Omental fat pad (tissue), 4 donors: ENCODE data around the gene CCDC87. TPM values are rescaled to one million over a fixed set of nuclear protein-coding genes. Genes with fewer than 3 reads are reported as not detected.
"Not testable (repeated sequence)": the region's sequence is repeated elsewhere in the genome, so short reads cannot be mapped to it uniquely, and the experiment has no call there.

ENCODE experiments used
- ATAC-seq: fragments of 150-250 bp; one replicate; pipeline ENCODE4 v1.9.1; 2016; ENCODE audit warnings: mild to moderate bottlenecking, moderate library complexity; ENCODE audit not compliant: low FRiP score
- DNase-seq: peaks from one replicate; pipeline ENCODE4 v3.0.0-alpha.2; 2019; ENCODE audit warnings: low spot score
- total RNA-seq, 4 donors: library from RNA; depleted of rRNA; stranded (reverse); fragments of >200 nt; gene quantifications; one replicate each; pipeline ENCODE4 v1.1.0, GENCODE V29; 2016
- TF ChIP-seq, protein P1 (sequence below), 3 donors: fragments of 450-650 bp; IDR thresholded peaks; one replicate each; pipeline ENCODE4 v1.5.1; 2016 to 2017; ENCODE audit warnings: antibody characterized with exemption in 3 of 3, mild to moderate bottlenecking in 3 of 3, moderate library complexity in 2 of 3

CCDC87 gene
- total RNA-seq, 4 donors from 2014 or later = 0.19 to 0.28 TPM; not detected in 2

DNA sequence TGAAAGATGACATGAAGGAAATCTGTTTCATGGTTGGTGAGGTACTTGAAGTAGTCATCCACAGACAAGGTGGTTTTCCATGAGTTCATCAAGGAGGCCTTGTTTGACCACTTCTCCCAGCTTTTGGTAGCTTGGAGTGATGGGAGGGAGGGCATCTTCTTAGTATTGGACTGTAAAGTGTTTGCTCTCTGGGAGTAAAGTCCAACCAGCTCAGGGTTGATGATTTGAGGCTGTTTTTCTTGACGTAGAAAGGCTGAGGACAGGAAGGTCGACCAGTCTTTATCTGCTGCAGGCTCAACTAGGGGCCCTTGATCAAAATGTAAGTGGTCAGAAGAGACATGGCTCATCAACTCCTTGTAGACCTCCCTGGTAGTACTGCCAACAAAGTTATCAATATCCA, 1.7 kb downstream of the CCDC87 start:
- no peak for DNase-seq
- TF ChIP-seq, protein P1, sequence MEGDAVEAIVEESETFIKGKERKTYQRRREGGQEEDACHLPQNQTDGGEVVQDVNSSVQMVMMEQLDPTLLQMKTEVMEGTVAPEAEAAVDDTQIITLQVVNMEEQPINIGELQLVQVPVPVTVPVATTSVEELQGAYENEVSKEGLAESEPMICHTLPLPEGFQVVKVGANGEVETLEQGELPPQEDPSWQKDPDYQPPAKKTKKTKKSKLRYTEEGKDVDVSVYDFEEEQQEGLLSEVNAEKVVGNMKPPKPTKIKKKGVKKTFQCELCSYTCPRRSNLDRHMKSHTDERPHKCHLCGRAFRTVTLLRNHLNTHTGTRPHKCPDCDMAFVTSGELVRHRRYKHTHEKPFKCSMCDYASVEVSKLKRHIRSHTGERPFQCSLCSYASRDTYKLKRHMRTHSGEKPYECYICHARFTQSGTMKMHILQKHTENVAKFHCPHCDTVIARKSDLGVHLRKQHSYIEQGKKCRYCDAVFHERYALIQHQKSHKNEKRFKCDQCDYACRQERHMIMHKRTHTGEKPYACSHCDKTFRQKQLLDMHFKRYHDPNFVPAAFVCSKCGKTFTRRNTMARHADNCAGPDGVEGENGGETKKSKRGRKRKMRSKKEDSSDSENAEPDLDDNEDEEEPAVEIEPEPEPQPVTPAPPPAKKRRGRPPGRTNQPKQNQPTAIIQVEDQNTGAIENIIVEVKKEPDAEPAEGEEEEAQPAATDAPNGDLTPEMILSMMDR (IDR thresholded peaks at IDR 0.05) = no peak
- ATAC-seq = no peak

DNA sequence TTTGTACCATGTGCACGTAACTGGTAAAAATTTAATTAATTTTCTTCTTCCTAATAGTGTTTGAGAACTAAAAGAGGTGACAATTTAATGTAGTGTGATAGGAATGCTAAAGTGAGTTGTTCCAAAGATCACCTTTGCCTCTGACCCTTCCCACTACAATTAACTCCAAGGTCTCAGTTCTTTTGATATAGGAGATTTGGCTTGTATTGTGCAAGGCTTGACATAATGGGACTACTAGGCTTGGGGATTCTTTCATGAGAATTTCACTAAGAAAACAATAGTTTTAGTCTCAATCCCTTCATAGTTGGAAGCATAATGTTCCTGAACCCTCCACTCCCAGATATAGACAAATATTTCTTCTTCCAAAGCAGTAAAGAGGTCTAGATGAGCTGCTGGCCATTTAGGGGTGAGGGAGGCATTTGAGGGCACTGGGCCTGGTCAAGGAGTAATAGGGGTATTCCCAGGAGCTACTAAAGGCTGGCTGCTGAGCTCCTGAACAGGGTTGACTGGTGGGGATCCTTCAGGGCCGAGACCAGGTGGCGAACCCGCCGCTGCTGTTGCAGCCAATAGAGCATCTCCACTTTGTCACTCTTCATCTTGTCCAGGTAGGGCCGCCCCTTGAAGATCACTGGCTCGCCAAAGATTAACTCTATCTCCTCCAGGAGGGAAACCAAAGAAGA, 2.7 kb downstream of the CCDC87 start:
- DNase-seq (no peak), ATAC-seq (no peak)
- TF ChIP-seq, protein P1 (IDR thresholded peaks at IDR 0.05) = no peak

DNA sequence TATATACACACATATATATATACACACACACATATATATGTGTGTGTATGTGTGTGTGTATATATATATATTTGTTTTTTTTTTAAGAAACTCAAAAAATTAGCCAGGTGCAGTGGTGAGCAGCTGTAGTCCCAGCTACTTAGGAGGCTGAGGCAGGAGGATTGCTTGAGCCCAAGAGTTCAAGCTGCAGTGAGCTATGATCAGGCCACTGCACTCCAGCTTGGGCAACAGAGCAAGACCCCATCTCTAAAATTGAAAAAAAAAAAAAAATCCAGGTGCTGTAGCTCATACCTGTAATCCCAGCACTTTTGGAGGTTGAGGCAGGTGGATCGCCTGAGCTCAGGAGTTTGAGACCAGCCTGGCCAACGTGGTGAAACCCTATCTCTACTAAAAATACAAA, 3.5 kb downstream of the CCDC87 start:
- not testable (repeated sequence) for ATAC-seq, DNase-seq

DNA sequence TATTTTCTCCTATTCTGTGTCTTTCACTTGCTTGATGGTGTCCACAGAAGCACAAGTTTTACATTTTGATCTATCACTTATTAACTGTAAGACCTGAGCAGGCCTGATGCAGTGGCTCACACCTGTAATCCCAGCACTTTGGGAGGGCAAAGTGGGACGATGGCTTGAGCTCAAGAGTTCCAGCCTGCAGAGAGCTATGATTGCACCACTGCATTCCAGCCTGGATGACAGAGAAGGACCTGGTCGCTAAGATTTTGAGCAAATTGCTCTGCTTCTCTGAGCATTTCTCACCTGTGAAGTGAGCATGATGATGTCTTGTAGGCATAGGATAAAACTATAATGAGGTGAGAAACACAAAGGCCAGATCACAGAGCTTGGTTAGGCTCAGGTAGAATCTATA, 6.7 kb downstream of the CCDC87 start:
- TF ChIP-seq, protein P1 (IDR thresholded peaks at IDR 0.05) = no peak
- DNase-seq (no peak), ATAC-seq (no peak)

DNA sequence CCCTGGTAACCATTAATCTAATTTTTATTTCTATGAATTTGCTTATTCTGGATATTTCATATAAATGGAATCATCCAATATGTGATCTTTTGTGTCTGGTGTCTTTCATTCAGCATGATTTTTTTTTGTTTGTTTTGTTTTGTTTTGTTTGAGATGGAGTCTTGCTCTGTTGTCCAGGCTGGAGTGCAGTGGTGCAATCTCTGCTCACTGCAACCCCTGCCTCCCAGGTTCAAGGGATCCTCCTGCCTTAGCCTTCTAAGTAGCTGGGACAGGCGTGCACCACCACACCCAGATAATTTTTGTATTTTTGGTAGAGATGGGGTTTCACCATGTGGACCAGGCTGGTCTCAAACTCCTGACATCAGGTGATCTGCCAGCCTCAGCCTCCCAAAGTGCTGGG, 7.4 kb downstream of the CCDC87 start:
- ATAC-seq, DNase-seq: not testable (repeated sequence)

DNA sequence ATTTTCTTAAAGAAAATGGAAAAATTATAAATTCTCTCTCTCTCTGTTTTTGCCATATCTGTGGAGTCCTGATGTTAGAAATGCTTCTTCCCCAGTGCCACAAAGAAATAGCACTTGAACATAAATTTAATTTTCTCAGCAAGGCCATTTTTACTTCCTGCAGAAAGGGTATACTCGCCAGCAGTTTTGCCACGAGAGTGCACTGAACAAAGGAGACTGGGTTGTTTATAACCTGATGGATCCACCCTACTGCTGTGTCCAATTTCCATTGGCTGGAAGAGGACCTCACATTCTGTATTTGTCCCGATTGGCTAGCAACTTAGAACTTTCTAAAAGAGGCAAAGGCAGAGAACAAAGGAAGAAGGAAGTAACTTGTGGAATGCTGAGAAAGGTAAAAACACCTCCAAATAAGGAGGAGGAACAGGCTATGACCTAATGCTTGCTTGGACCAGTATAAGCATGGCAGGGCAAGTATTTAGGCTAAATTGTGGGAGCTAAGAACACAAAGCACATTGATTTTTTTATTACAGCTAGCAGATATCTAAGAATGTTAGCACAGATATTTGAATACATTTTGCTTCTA, 10.2 kb downstream of the CCDC87 start:
- DNase-seq, ATAC-seq: not testable (repeated sequence)

DNA sequence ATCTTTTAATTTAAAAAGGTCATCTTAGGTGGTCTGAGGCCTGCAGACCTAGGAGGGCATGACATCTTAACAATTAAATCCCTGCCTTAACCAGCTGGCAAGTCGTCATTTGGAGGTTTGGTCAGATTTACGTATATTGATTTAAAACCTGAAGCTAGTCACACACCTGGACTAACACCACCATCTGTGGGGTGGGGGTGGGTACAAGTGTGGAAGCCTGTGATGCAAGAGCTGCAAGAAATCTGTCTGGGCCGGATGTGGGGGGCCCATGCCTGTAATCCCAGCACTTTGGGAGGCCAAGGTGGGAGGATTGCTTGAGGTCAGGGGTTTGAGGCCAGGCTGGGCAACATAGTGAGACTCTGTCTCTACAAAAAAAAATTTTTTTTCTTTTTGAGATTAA, 11.6 kb downstream of the CCDC87 start:
- TF ChIP-seq, protein P1 (IDR thresholded peaks at IDR 0.05) = no peak
- no peak for DNase-seq
- ATAC-seq = no peak

DNA sequence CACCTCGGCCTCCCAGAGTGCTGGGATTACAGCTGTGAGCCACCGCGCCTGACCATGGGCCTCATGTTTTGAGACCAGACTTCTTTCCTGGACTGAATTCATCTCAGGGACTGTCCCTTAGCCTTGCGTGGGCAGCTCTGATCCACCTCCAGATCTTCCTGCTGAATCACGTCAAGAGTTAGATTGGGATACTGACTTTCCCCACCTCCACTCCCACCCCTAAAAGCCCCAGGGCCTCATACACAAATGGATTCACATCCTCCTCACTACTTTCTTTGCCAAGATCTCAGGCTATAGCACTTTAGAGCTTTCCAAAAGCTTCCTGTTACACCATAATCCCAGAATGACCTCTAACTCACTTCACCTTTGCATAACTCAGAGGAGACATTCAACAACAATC, 12.1 kb downstream of the CCDC87 start:
- ATAC-seq (no peak), DNase-seq (no peak)
- TF ChIP-seq, protein P1 (IDR thresholded peaks at IDR 0.05) = no peak
